ENCODE measurements around the gene UBAP1L. TPM values are rescaled to one million over a fixed set of nuclear protein-coding genes. Genes with fewer than 3 reads are reported as not detected.
A peak's percentile ranks its signal among the peaks of the same experiment; 100 is the strongest.

The UBAP1L gene
- total and polyA plus RNA-seq, 2 of the 4 experiments (the other 2 are of a cell fraction) = 0.36 to 1.1 TPM

DNA sequence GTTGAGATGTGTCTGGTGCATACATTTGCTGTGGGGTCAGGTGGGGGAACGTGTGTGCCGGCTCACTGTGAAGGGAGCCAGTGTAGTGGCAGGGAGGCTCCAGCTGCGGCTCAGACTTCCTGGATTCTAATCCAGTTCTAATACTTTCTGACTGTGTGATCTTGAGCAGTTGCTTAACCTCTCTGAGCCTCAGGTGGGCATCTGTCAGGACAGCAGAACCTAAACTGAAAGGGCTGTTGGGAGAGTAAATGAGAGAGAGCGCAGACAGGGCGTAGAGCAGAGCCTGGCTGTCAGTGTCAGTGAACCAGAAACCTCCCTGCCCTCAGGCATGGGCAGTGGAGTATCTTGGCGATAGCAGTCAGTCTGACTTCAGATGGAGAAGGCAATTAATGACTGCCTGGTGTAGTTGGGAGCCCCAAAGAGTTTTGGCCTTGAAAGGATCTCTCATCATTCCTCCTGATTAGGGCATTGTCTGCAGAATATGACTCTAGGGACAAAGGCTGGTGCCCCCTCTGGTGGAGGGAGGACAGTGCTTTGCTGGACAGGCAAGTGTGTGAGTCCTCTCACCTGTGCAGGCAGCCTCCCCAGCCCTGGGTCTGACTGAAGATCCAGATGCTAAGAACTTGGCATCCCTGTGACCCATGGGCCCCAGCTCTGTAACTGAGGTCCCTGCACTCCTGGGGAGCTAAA, 28.9 kb downstream of the UBAP1L start:
- dilution Hi-C loops (cut with HindIII; ENCODE audit: low sequenced_read_pairs, unreplicated experiment) (no loop called here), intact Hi-C loops (cut with micrococcal nuclease) (no loop called here), in situ Hi-C loops (cut with MboI; ENCODE audit: low sequenced_read_pairs) (loop anchor here (5.0 to 10.0 kb wide), 2 partner anchors 34 to 51 kb away; no protein-coding TSS in a partner anchor)
- Histone ChIP-seq H3K18ac (ENCODE audit: low read depth, low read length) (no peak overlapping the region), H2AFZ (replicated peaks; ENCODE audit: low read length, poor library complexity) (no peak overlapping the region), H4K91ac (ENCODE audit: insufficient read depth, low read depth, low read length) (no peak overlapping the region), H2BK5ac (ENCODE audit: low read depth, low read length, poor library complexity, severe bottlenecking) (no peak overlapping the region), H3K56ac (ENCODE audit: extremely low read depth, insufficient read depth, low read length) (no peak overlapping the region), H3K23ac (ENCODE audit: low read depth, low read length) (no peak overlapping the region), H4K5ac (ENCODE audit: low read depth, low read length) (no peak overlapping the region), H3K27ac (ENCODE audit: insufficient read depth, low read length) (no peak overlapping the region), H3K4me3 (ENCODE audit: insufficient read depth, low read depth, low read length) (no peak overlapping the region), H3K27me3 (ENCODE audit: control insufficient read depth, insufficient read depth, low read length) (peaks cover 40% of the 10 kb centered on the region), H2BK20ac (ENCODE audit: low read depth, low read length) (no peak overlapping the region), H3K4me1 (ENCODE audit: control insufficient read depth, insufficient read depth, low read length) (peaks cover 36% of the 10 kb centered on the region), H4K8ac (ENCODE audit: low read depth in 2 of 2, low read length in 2 of 2) (no peak overlapping the region), H2AK9ac (replicated peaks; ENCODE audit: low read depth, low read length, poor library complexity) (no peak overlapping the region), H4K20me1 (ENCODE audit: insufficient read depth, low read length) (no peaks in the 10 kb centered on the region; the same call in none of the 2 replicates), H3K79me1 (ENCODE audit: low read depth in 1 of 2, low read length in 2 of 2) (no peaks in the 10 kb centered on the region), H3K9ac (ENCODE audit: low read depth, low read length) (no peak overlapping the region), H2BK15ac (ENCODE audit: low read depth, low read length) (no peak overlapping the region), H3K9me3 (ENCODE audit: control insufficient read depth, insufficient read depth, low read length) (no peaks in the 10 kb centered on the region), H3K4ac (ENCODE audit: low read depth, low read length) (no peak overlapping the region), H2BK120ac (ENCODE audit: low read depth, low read length) (no peak overlapping the region), H3K14ac (replicated peaks; ENCODE audit: low read depth, low read length) (no peak overlapping the region), H2AK5ac (ENCODE audit: low read depth, low read length) (peak overlapping the region; percentile 38; the same call in 1 of the 2 replicates), H3K9me1 (ENCODE audit: insufficient read depth, low read length) (no peaks in the 10 kb centered on the region), H3K4me2 (ENCODE audit: low read depth, low read length) (no peak overlapping the region), H3K36me3 (ENCODE audit: control insufficient read depth, insufficient read depth, low read length) (no peaks in the 10 kb centered on the region)
- POLR2A ChIA-PET (ENCODE audit: unreplicated experiment) = interaction anchor here (0.6 kb wide), 1 partner anchor 33 kb away, joined by 6 read pairs; no protein-coding TSS in a partner anchor
- WGBS, 2 experiments (ENCODE audit: extremely low coverage in 2 of 2, insufficient read length in 1 of 2) = 100% methylated on average over 1 of the region's 6 CpGs; no CpG with 5 or more reads in 1 of the 2 experiments
- no peak for ATAC-seq (ENCODE audit: low read depth)
- no TSS peak for BruUV-seq (replicated peaks)
- peak; percentile 16 for DNase-seq
- CTCF ChIA-PET = interaction anchor here (0.8 to 4.4 kb wide), 3 partner anchors 25 to 71 kb away, joined by 3 to 74 read pairs (median 3); no protein-coding TSS in a partner anchor
- TF ChIP-seq, protein P1, sequence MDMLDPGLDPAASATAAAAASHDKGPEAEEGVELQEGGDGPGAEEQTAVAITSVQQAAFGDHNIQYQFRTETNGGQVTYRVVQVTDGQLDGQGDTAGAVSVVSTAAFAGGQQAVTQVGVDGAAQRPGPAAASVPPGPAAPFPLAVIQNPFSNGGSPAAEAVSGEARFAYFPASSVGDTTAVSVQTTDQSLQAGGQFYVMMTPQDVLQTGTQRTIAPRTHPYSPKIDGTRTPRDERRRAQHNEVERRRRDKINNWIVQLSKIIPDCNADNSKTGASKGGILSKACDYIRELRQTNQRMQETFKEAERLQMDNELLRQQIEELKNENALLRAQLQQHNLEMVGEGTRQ (IDR thresholded peaks at IDR 0.05; ENCODE audit: low read depth, low read length) = no peak
- TF ChIP-seq SMC3 (IDR thresholded peaks at IDR 0.05; ENCODE audit: low read depth, low read length) = peak; percentile 32; the same call in 1 of the 2 replicates
- TF ChIP-seq MAZ (IDR thresholded peaks at IDR 0.05; ENCODE audit: borderline replicate concordance, low read depth, low read length) = no peak
- TF ChIP-seq MAFK (IDR thresholded peaks at IDR 0.05; ENCODE audit: low read depth, low read length) = no peak
- peak; percentile 40 for TF ChIP-seq RAD21 (IDR thresholded peaks at IDR 0.05; ENCODE audit: low read length)
- no peak for TF ChIP-seq CEBPB (IDR thresholded peaks at IDR 0.05; ENCODE audit: low read depth, low read length)
- no peak for TF ChIP-seq NFE2L2 (IDR thresholded peaks at IDR 0.05; ENCODE audit: low read depth, low read length)
- no peak for TF ChIP-seq RCOR1 (IDR thresholded peaks at IDR 0.05; ENCODE audit: insufficient replicate concordance, low read length)
- TF ChIP-seq, protein P2, sequence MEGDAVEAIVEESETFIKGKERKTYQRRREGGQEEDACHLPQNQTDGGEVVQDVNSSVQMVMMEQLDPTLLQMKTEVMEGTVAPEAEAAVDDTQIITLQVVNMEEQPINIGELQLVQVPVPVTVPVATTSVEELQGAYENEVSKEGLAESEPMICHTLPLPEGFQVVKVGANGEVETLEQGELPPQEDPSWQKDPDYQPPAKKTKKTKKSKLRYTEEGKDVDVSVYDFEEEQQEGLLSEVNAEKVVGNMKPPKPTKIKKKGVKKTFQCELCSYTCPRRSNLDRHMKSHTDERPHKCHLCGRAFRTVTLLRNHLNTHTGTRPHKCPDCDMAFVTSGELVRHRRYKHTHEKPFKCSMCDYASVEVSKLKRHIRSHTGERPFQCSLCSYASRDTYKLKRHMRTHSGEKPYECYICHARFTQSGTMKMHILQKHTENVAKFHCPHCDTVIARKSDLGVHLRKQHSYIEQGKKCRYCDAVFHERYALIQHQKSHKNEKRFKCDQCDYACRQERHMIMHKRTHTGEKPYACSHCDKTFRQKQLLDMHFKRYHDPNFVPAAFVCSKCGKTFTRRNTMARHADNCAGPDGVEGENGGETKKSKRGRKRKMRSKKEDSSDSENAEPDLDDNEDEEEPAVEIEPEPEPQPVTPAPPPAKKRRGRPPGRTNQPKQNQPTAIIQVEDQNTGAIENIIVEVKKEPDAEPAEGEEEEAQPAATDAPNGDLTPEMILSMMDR (conservative IDR thresholded peaks at IDR 0.05; ENCODE audit: low read depth, low read length) = peak; percentile 45
- no peak for TF ChIP-seq MXI1 (IDR thresholded peaks at IDR 0.05; ENCODE audit: borderline replicate concordance, low read depth, low read length)
- TF ChIP-seq FOS (IDR thresholded peaks at IDR 0.05; ENCODE audit: low read depth, low read length) = no peak
- TF ChIP-seq, protein P3, sequence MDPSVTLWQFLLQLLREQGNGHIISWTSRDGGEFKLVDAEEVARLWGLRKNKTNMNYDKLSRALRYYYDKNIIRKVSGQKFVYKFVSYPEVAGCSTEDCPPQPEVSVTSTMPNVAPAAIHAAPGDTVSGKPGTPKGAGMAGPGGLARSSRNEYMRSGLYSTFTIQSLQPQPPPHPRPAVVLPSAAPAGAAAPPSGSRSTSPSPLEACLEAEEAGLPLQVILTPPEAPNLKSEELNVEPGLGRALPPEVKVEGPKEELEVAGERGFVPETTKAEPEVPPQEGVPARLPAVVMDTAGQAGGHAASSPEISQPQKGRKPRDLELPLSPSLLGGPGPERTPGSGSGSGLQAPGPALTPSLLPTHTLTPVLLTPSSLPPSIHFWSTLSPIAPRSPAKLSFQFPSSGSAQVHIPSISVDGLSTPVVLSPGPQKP (IDR thresholded peaks at IDR 0.05; ENCODE audit: borderline replicate concordance, low read depth, low read length) = no peak
- TF ChIP-seq POLR2A (IDR thresholded peaks at IDR 0.05; ENCODE audit: low read depth, low read length) = no peak
- no peak for TF ChIP-seq BHLHE40 (IDR thresholded peaks at IDR 0.05; ENCODE audit: low read depth, low read length)
- TF ChIP-seq CHD1 (IDR thresholded peaks at IDR 0.05; ENCODE audit: low read depth, low read length) = no peak
